GM23248 (cell line): ENCODE measurements around the gene SLFN12.

Experiments
- EZH2 ChIP-seq: fragments of 200-600 bp; sonication (generic); IDR thresholded peaks from 2 replicates; pipeline ENCODE4 v1.6.1; 2018; ENCODE audit warnings: antibody characterized with exemption, mild to moderate bottlenecking; ENCODE audit not compliant: insufficient read depth, poor library complexity, severe bottlenecking
- EZH2phosphoT487 ChIP-seq: fragments of 200-600 bp; sonication (generic); IDR thresholded peaks from 2 replicates; pipeline ENCODE4 v1.6.1; 2018; ENCODE audit warnings: antibody characterized with exemption, moderate library complexity, mild to moderate bottlenecking, low read depth; ENCODE audit not compliant: insufficient read depth

DNA sequence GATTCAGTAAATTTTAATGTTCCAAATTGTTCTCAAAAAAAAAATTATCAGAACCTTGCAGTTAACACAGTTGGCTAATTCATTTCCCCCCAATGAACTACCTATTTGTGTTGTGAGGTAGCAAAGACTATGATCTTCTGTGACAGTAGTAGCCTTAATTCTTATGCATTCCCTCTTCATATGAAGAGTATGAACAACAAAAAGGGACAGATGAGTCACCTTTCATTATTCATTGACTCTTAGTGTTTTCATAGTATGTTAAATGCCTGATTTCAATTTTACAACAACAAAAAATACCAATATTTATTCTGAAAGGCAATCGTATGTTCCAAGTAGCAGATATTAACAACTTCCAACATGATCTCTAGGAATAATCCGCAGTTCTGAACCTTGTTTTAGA, 55.2 kb downstream of the SLFN12 start:
- TF ChIP-seq EZH2 (no peak), EZH2phosphoT487 (no peak)
